ENCODE measurements around the gene C5. TPM values are rescaled to one million over a fixed set of nuclear protein-coding genes. Genes with fewer than 3 reads are reported as not detected.
"Not testable (repeated sequence)": the region's sequence is repeated elsewhere in the genome, so short reads cannot be mapped to it uniquely, and the experiment has no call there.

The C5 gene
- total RNA-seq, 1 donor from 2014 or later: 0.29 TPM

DNA sequence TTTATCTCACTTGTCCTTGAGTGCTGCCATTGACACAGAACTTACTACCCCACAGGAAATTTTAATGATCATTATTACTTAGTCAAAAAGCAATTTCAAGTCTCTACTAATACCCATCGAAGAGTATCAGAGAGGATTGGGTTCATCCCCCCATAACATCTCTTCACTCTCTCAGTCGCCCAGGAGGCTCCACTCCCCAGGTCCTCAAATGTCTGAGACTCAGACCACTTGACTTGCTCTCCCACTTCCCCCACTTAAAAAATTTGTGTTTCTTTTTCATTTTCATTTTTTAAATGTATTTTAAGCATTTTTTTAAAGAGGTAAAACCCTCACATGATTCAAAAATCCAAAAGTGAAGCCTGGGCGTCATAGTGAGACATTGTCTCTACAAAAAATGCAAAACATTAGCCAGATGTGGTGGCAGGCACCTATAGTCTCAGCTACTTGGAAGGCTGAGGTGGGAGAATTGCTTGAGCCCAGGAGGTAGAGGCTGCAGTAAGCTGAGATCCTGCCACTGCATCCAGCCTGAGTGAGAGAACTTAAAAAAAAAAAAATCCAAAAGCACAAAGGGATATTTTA lies 66.7 kb downstream of the C5 start:
- no peak for DNase-seq (ENCODE audit: extremely low read depth, low read depth, low spot score)

DNA sequence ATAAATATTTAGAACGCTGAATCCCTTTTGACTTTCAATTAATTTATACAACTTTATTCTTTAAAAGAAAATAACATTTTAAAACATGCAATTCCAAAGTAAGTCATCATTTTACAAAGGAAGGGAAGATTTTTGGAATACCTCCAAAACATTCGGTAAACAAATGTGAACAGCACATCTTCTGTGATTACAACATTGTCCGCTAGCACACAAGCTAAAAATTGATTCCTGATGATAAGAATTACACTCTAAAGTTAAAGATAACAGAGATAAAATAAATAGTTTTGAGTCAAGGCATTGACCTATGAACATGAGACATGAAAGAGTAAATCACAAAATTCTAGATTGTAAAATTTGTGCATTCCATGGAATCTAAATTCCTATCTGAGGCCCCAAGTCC lies 67.2 kb downstream of the C5 start:
- no peak for DNase-seq (ENCODE audit: extremely low read depth, low read depth, low spot score)

DNA sequence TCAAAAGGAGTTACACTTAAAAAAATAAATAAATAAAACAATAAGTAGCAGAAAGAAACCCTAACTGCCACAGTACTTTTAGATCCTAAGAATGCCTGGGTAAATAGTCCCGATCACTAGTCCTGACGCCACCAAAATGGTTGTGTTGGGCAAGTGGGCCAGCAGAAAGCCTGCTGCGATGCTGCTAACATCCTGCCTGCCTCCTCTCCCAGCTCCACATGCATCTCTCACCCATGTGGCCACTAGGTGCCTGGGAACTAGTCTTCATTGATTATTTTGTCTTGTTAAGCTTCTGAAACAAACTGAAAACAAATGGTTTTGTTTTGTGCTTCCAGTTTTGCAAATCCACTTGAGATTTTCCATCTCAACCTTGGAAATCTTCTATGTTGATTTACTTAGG lies 69.1 kb downstream of the C5 start:
- DNase-seq (ENCODE audit: extremely low read depth, low read depth, low spot score): no peak

DNA sequence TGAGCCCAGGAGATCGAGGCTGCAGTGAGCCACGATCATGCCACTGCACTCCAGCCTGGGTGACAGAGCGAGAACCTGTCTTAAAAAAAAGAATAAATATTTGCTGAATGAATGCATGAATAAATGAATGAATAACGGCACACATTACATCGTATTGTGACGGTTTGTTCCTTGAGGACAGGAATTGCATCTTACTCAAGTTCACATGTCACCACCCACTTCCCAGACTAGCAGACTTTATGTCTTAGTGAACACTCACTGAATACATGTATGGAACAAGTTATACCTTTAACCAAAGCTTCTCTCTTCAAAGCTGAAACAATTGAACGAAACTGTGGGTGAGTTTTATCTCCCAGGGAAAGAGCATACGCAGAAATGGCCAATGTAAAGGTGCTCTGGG lies 70.3 kb downstream of the C5 start:
- DNase-seq (ENCODE audit: extremely low read depth, low read depth, low spot score): no peak

DNA sequence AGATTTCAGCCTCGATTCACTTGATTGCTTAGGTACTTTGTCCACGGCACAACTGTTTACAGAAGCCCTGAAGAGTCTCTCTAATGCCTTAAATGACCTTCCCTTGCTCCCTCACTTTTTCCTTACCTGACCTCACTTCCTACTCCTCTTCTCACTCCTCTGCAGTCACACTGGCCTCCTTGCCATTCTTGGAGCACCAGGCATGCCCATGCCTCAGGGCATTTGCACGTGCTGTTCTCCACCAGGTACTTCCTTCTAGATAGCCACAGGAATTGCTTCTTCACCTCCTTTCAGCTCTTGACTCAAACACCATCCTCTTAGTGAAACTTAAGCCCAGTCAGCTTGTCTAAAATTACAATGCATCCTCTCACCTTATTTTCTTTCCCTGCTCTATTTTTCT lies 71.1 kb downstream of the C5 start:
- no peak for DNase-seq (ENCODE audit: extremely low read depth, low read depth, low spot score)

DNA sequence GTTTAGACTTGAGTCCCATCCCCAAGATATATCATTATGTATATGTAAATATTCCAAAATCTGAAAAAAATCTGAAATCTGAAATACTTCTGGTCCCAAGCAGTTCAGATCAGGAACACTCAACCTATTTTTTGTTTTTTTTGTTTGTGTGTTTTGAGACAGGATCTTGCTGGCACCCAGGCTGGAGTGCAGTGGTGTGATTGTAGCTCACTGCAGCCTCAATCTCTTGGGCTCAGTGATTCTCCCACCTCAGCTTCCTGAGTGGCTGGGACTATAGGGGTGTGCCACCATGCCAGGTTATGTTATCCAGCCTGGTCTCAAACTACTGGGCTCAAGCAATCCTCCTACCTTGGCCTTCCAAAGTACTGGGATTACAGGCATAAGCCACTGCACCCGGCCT lies 72.8 kb downstream of the C5 start:
- no peak for DNase-seq (ENCODE audit: extremely low read depth, low read depth, low spot score)

- no peak for DNase-seq (ENCODE audit: extremely low read depth, low read depth, low spot score)
Observed at GRCh38 chr9:120974921-120975320, 75.2 kb downstream of the C5 start.

DNA sequence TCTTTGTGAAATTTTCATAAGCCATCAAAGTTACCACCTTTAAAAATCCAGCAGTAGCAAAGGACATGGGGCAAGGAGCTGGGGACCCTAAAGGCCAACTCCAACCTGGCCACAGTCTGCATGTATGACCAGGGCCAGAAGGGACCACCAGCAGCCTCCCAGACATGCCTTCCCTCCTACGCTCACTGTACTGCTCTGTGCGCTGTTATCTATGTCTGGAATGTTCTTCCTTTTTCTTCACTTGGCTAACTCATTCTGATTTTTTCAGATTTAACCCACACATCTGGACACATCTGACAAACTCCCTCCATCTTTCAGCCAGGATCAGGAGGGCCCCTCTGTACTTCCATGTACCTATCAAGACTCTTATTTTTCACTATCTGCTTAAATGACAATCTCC lies 75.9 kb downstream of the C5 start:
- no peak for DNase-seq (ENCODE audit: extremely low read depth, low read depth, low spot score)

GRCh38 chr9:120971938-120972337 lies 78.1 kb downstream of the C5 start:
- DNase-seq (ENCODE audit: extremely low read depth, low read depth, low spot score): no peak

GRCh38 chr9:120971471-120971870 lies 78.6 kb downstream of the C5 start:
- not testable (repeated sequence) for DNase-seq (ENCODE audit: extremely low read depth, low read depth, low spot score)

GRCh38 chr9:120970244-120970643 lies 79.8 kb downstream of the C5 start:
- DNase-seq (ENCODE audit: extremely low read depth, low read depth, low spot score): no peak

DNA sequence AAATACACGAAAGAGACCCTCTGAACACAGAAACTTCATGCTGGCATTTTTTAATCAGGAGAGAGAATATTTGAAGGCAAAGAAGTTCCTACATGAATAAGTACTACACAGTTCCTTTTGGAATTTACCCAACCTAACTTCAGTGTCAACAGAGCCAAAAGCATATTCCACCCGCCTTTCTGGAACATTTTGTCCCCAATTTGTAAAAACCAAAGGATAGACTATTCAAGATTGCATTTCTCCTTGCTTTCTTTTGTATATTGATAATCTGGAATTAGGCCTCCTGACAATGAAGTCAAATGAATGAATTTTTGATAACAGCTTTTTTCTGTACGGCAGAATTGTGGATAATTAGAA lies 84.1 kb downstream of the C5 start:
- no peak for DNase-seq (ENCODE audit: extremely low read depth, low read depth, low spot score)

DNA sequence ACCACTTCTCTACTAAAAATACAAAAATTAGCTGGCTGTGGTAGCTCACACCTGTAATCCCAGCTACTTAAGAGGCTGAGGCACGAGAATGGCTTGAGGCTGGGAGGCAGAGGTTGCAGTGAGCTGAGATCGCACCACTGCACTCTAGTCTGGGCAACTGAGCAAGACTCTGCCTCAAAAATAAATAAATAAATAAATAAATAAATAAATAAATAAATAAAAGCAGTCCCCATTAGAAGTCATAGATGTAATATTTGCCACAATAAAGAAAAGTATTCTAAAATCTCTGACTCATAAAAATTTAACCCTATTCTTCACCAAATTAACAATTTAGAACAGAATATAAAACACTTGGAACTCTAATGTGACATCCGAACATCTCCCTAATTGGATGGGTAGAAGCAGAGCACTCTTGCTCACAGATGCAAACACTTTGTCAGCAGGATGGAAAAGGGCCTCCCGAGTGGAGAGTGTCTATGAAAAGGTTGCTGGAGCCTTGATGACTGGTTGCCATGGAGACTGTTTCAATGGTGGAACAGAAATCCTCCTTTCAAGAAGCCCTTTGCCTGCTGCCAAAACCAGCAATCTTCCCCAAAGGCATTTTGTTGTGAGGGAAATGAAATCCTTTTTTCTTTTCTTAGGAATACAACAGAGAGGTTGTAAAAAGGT lies 84.6 kb downstream of the C5 start:
- DNase-seq (ENCODE audit: extremely low read depth, low read depth, low spot score): no peak

- DNase-seq (ENCODE audit: extremely low read depth, low read depth, low spot score): no peak
Observed at GRCh38 chr9:120961936-120962335, 88.1 kb downstream of the C5 start.

DNA sequence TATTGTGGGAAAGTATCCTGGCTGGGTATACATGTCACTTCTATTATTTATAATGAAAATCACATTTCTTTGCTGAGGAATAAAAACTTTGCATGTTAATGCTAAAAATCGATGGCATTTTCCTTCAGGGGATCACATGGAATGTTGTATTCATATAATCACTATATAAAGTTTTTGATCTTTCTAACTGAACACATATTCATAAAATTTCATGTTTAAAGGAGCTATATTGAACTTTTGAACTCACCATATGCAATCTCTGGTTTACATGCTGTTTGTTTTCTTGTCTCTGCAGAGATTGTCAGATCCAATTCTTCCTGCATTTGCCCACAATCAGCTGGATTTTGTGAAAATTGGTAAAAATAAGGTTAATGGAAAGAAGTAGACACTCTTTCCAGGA lies 90.1 kb downstream of the C5 start:
- DNase-seq (ENCODE audit: extremely low read depth, low read depth, low spot score): no peak

DNA sequence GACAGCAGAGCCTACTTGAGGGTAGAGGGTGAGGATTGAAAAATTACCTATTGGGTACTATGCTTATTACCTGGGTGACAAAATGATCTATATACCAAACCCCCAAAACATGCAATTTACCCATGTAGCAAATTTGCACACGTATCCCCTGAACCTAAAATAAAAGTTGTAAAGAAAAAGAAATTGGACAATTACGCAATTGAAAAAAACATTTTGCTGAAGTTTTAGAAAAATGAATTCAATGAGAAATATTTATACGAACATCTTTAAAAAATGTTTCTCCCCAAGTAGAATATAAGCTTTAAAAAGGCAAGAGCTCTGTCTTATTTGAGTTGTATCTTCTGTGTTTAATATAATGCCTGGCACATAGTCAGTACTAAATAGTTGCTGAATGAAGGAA lies 93.2 kb downstream of the C5 start:
- DNase-seq (ENCODE audit: extremely low read depth, low read depth, low spot score): no peak

GRCh38 chr9:120951960-120952618 lies 98.0 kb downstream of the C5 start:
- no peak for DNase-seq (ENCODE audit: extremely low read depth, low read depth, low spot score)

- DNase-seq (ENCODE audit: extremely low read depth, low read depth, low spot score): no peak
Observed at GRCh38 chr9:120950421-120951388, 99.4 kb downstream of the C5 start.

- no peak for DNase-seq (ENCODE audit: extremely low read depth, low read depth, low spot score)
Observed at GRCh38 chr9:120949290-120949689, 100.8 kb downstream of the C5 start.

DNA sequence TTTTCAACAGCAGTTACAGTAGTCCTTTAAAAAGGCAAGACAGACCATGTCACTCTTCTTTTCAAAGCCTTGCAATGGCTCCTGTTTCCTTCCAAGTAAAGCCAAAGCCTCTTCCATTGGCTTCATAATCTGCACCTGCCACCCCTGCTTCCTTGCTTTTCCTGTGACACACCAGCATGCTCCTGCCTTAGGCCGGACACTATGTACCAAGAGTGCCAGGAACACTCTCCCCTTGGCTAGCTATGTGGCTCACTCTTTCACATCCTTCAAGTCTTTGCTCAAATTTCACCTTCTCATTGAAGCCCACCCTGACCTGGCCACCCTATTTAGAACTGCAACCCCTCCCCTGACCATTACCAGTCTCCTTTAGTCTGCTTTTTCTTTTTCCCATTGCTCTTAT lies 101.3 kb downstream of the C5 start:
- DNase-seq (ENCODE audit: extremely low read depth, low read depth, low spot score): no peak

- no peak for DNase-seq (ENCODE audit: extremely low read depth, low read depth, low spot score)
Observed at GRCh38 chr9:120947222-120947621, 102.9 kb downstream of the C5 start.

All from glomerular endothelial cell (primary cell).